K562 (cell line): ENCODE results near the gene AQP5. TPM values are rescaled to one million over a fixed set of nuclear protein-coding genes. Genes with fewer than 3 reads are reported as not detected.

Source experiments
- CCNT2 ChIP-seq: IDR thresholded peaks from 2 replicates; pipeline ENCODE4 v1.6.1; 2011; ENCODE audit warnings: borderline replicate concordance, low read depth, mild to moderate bottlenecking, moderate library complexity, mixed read lengths, low read length; ENCODE audit not compliant: insufficient read length; ENCODE audit errors: extremely low read depth
- ESRRB ChIP-seq: fragments of 250-450 bp; sonication (Bioruptor Pico); IDR thresholded peaks from 2 replicates; pipeline ENCODE4 v1.5.0; 2020; ENCODE audit warnings: mild to moderate bottlenecking, moderate library complexity, borderline replicate concordance
- ETV5 ChIP-seq: sonication (generic); formaldehyde crosslinking; IDR thresholded peaks from 2 replicates; pipeline ENCODE4 v1.4.0; 2020; ENCODE audit warnings: low read depth, mild to moderate bottlenecking, missing genetic modification reagents
- HDAC1 ChIP-seq, 2 experiments: fragments of 450-650 bp; IDR thresholded peaks; 2 replicates each; pipeline ENCODE4 v1.6.1; 2016 to 2017; ENCODE audit warnings: inconsistent platforms in 1 of 2, mild to moderate bottlenecking in 1 of 2, moderate library complexity in 1 of 2
- HDAC2 ChIP-seq: fragments of 450-650 bp; IDR thresholded peaks from 2 replicates; pipeline ENCODE4 v1.6.1; 2016; ENCODE audit warnings: mild to moderate bottlenecking
- HMBOX1 ChIP-seq: sonication (generic); IDR thresholded peaks from 2 replicates; pipeline ENCODE4 v1.6.1; 2016
- JUND ChIP-seq, 2 experiments: IDR thresholded peaks; 2 replicates in 1 of 2; 3 replicates in 1 of 2; pipeline ENCODE4 v1.6.1; 2011; ENCODE audit warnings: borderline replicate concordance in 2 of 2, low read depth in 2 of 2, low read length in 2 of 2, improper control_type of control experiment in 1 of 2, missing biosample characterization in 1 of 2, missing genetic modification characterization in 1 of 2, missing genetic modification reagents in 1 of 2
- KDM1A ChIP-seq, 2 experiments: fragments of 450-650 bp; IDR thresholded peaks; 2 replicates each; pipeline ENCODE4 v1.6.1; 2016; ENCODE audit warnings: mild to moderate bottlenecking in 2 of 2
- KLF16 ChIP-seq: IDR thresholded peaks from 2 replicates; pipeline ENCODE4 v1.6.1; 2016; ENCODE audit warnings: antibody characterized with exemption
- LCOR ChIP-seq: sonication (generic); formaldehyde crosslinking; IDR thresholded peaks from 2 replicates; pipeline ENCODE4 v1.8.0; 2022; ENCODE audit warnings: mild to moderate bottlenecking, missing genetic modification reagents
- MCM3 ChIP-seq: fragments of 450-650 bp; IDR thresholded peaks from 2 replicates; pipeline ENCODE4 v1.6.1; 2016
- MYNN ChIP-seq, 2 experiments: sonication (generic); formaldehyde crosslinking in 1 of 2; IDR thresholded peaks; 2 replicates each; pipeline versions ENCODE4 v1.5.0 to v1.6.1; 2016 to 2020; ENCODE audit warnings: antibody characterized with exemption in 1 of 2, missing genetic modification reagents in 1 of 2
- NCOR1 ChIP-seq: fragments of 450-650 bp; IDR thresholded peaks from 2 replicates; pipeline ENCODE4 v1.6.1; 2016; ENCODE audit warnings: mild to moderate bottlenecking, moderate library complexity
- PHF21A ChIP-seq: fragments of 450-650 bp; IDR thresholded peaks from 2 replicates; pipeline ENCODE4 v1.6.1; 2017; ENCODE audit warnings: low read depth, borderline replicate concordance
- PML ChIP-seq: IDR thresholded peaks from 2 replicates; pipeline ENCODE4 v1.6.1; 2012; ENCODE audit warnings: low read length, inconsistent platforms
- POLR2AphosphoS5 ChIP-seq: IDR thresholded peaks from 2 replicates; pipeline ENCODE4 v1.6.1; 2011; ENCODE audit warnings: mild to moderate bottlenecking, low read depth, low read length, moderate library complexity; ENCODE audit not compliant: control insufficient read depth, insufficient read depth
- POLR3G ChIP-seq: IDR thresholded peaks from 2 replicates; pipeline ENCODE4 v1.6.1; 2011; ENCODE audit not compliant: insufficient read length, insufficient replicate concordance; ENCODE audit errors: extremely low read depth
- RERE ChIP-seq: sonication (generic); formaldehyde crosslinking; IDR thresholded peaks from 2 replicates; pipeline ENCODE4 v1.8.0; 2023; ENCODE audit warnings: missing genetic modification reagents, mild to moderate bottlenecking, borderline replicate concordance
- SIN3A ChIP-seq, 2 experiments: fragments of 150-350 bp in 1 of 2; IDR thresholded peaks; 2 replicates each; pipeline ENCODE4 v1.6.1; 2011 to 2016; ENCODE audit warnings: borderline replicate concordance in 2 of 2, low read depth in 2 of 2, low read length in 2 of 2, mild to moderate bottlenecking in 2 of 2, moderate library complexity in 2 of 2; ENCODE audit not compliant: control insufficient read depth in 1 of 2
- SMAD4 ChIP-seq: fragments of 250-450 bp; sonication (Bioruptor Pico); conservative IDR thresholded peaks from 2 replicates; pipeline ENCODE4 v1.8.0; 2021; ENCODE audit warnings: inconsistent platforms, mild to moderate bottlenecking, moderate library complexity
- STAT5A ChIP-seq: IDR thresholded peaks from 2 replicates; pipeline ENCODE4 v1.6.1; 2012; ENCODE audit warnings: low read length, inconsistent platforms, borderline replicate concordance
- ZNF311 ChIP-seq: fragments of 250-450 bp; sonication (Bioruptor Pico); IDR thresholded peaks from 2 replicates; pipeline ENCODE4 v1.4.0; 2020; ENCODE audit warnings: mild to moderate bottlenecking, moderate library complexity
- ZNF316 ChIP-seq: fragments of 450-650 bp; IDR thresholded peaks from 2 replicates; pipeline ENCODE4 v1.6.1; 2016
- polyA plus RNA-seq, 8 experiments: library from polyadenylated mRNA; depleted of rRNA in 4 of 8; stranded (reverse) in 5 of 8; unstranded in 3 of 8; fragments of >200 nt; fragmentation: Nextera tagmentation in 2 of 8; fragmentation: Illumina TruSeq in 1 of 8; extraction: Ambion mirVana in 2 of 8; extraction: Trizol in 1 of 8; gene quantifications; 2 replicates each; pipeline versions ENCODE4 v1.2.1 to v1.2.3, GENCODE V29; 2011 to 2014; ENCODE audit warnings: inconsistent platforms in 1 of 8, missing spikeins in 1 of 8
- total RNA-seq, 7 experiments: library from RNA; depleted of rRNA in 6 of 7; stranded (reverse); fragments of >200 nt in 6 of 7; fragmentation: Illumina TruSeq in 2 of 7; extraction: Trizol in 2 of 7; gene quantifications; 2 replicates each; pipeline versions ENCODE4 v1.2.1 to v1.2.3, GENCODE V29; 2011 to 2021; ENCODE audit warnings: low replicate concordance in 1 of 7

The AQP5 gene
- total and polyA plus RNA-seq, 9 of the 15 experiments (the other 6 are each of a cell fraction or from before 2014, with no cell fraction given): not detected

- TF ChIP-seq RERE (CRISPR knock-in tag): no peak
- TF ChIP-seq KDM1A (IDR thresholded peaks at IDR 0.05): peak; percentile 90 to 93
- no peak for TF ChIP-seq POLR3G
- no peak for TF ChIP-seq MCM3
- TF ChIP-seq NCOR1: peak; percentile 69
- peak; percentile 51; the same call in 1 of the 2 replicates for TF ChIP-seq JUND (IDR thresholded peaks at IDR 0.05; ENCODE audit: borderline replicate concordance, low read depth, low read length)
- peak; percentile 59; the same call in 1 of the 3 replicates for TF ChIP-seq JUND (tag; IDR thresholded peaks at IDR 0.05; ENCODE audit: borderline replicate concordance, low read depth, low read length)
- peak; percentile 82 for TF ChIP-seq POLR2AphosphoS5
- TF ChIP-seq SIN3A (IDR thresholded peaks at IDR 0.05; ENCODE audit: borderline replicate concordance in 2 of 2, control insufficient read depth in 1 of 2, low read depth in 2 of 2, low read length in 2 of 2): peak; percentile 47 to 57; a peak in 1 of 4 replicates
- peak; percentile 84 for TF ChIP-seq KLF16
- peak in 1 of 2 experiments; percentile 75; a peak in 1 of 4 replicates for TF ChIP-seq HDAC1 (IDR thresholded peaks at IDR 0.05)
- no peak for TF ChIP-seq ZNF311
- peak; percentile 55 for TF ChIP-seq PML
- peak; percentile 56; the same call in 1 of the 2 replicates for TF ChIP-seq SMAD4 (CRISPR knock-in tag)
- TF ChIP-seq STAT5A: peak; percentile 71
- TF ChIP-seq PHF21A: peak; percentile 69; the same call in 1 of the 2 replicates
- TF ChIP-seq ESRRB: no peak
- TF ChIP-seq ZNF316: no peak
- peak; percentile 29 for TF ChIP-seq CCNT2
- 0 out of 2 replicates have a peak, but pooled peaks have one; percentile 47 for TF ChIP-seq MYNN (IDR thresholded peaks at IDR 0.05)
- no peak for TF ChIP-seq MYNN (CRISPR knock-in tag; IDR thresholded peaks at IDR 0.05)
- no peak for TF ChIP-seq ETV5 (CRISPR knock-in tag)
- TF ChIP-seq HDAC2: peak; percentile 70; the same call in 1 of the 2 replicates
- TF ChIP-seq HMBOX1: peak; percentile 73
- peak; percentile 48; the same call in 1 of the 2 replicates for TF ChIP-seq LCOR (CRISPR knock-in tag)
Observed at GRCh38 chr12:49983892-49984291, 22.2 kb downstream of the AQP5 start (continued).
